T-helper 1 cell treated with Interleukin-12 subunit alpha and Interleukin-12 subunit beta and Interleukin-4 antibody, amounts not matched to agents 30 ng/mL and 1 ng/mL, for 36 hours (primary cell): Measurements from ENCODE around the gene CTSH. TPM values are rescaled to one million over a fixed set of nuclear protein-coding genes. Genes with fewer than 3 reads are reported as not detected.

Experiments
- intact Hi-C: fragments of 100-400 bp; cut with micrococcal nuclease; formaldehyde crosslinking; loops from one replicate; pipeline ENCODE4 v1.15.1; 2024
- total RNA-seq: library from RNA; stranded (reverse); gene quantifications from 2 replicates; pipeline ENCODE4 v1.2.3, GENCODE V29; 2022

CTSH gene, protein sequence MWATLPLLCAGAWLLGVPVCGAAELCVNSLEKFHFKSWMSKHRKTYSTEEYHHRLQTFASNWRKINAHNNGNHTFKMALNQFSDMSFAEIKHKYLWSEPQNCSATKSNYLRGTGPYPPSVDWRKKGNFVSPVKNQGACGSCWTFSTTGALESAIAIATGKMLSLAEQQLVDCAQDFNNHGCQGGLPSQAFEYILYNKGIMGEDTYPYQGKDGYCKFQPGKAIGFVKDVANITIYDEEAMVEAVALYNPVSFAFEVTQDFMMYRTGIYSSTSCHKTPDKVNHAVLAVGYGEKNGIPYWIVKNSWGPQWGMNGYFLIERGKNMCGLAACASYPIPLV
- 85.0 and 85.8 TPM in 2 replicates for total RNA-seq

GRCh38 chr15:78944669-78945407 lies at the start of gene CTSH:
CTSH (minus strand) TSS chr15:78945046; CDS start chr15:78944981, 65 bp downstream.
- intact Hi-C loops: loop anchor here (2.0 kb wide), 1 partner anchor 32 kb away; no protein-coding TSS in a partner anchor

- intact Hi-C loops: no loop called here
Measured at GRCh38 chr15:78993931-78994530, 49.2 kb upstream of the CTSH start.

- intact Hi-C loops: no loop called here
Measured at GRCh38 chr15:78993257-78993930, 48.5 kb upstream of the CTSH start.

- intact Hi-C loops: no loop called here
Measured at GRCh38 chr15:78992416-78993256, 47.8 kb upstream of the CTSH start.

DNA sequence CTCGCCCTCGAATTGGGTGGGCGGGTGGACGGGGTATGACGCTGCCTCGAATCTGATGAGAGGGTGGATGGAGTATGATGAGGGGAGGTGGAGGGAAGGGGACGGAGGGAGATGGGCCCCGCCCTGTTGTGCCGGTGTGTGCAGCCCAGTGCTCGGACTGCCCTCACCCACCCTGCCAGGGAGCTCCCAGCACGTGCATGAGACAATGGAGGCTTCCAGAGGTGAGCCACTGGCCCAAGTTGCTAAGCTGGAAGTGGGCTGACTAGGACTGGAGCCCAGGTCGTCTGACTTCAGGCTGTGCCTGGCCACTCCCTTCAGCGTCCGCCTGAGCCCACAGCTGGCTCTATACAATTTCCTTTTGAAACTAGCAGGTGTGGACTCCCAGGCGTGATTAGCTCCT lies 47.0 kb upstream of the CTSH start:
- intact Hi-C loops: no loop called here

GRCh38 chr15:78991476-78991875 lies 46.6 kb upstream of the CTSH start:
- intact Hi-C loops: no loop called here

DNA sequence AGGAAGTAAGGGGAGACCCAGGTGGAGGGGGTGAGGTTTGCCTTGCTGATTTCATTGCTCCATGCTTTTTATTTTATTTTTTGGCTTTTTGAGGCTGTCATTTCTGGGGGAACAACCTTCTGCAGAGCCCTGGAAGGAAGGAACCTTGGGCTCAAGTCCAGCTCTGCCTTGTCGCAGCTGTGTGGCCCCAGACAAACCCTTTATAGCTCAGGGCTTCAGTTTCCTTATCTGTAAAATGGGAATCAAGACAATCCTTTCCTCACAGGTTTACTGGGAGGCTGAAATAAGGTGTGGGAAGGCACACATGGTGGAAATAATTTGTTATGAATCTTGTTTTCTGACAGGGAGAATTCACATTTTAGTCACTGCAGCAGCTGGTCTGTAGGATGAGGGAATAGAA lies 45.4 kb upstream of the CTSH start:
- intact Hi-C loops: no loop called here

- intact Hi-C loops: no loop called here
Measured at GRCh38 chr15:78989701-78990240, 44.9 kb upstream of the CTSH start.

GRCh38 chr15:78988361-78988911 lies 43.6 kb upstream of the CTSH start:
- intact Hi-C loops: no loop called here

DNA sequence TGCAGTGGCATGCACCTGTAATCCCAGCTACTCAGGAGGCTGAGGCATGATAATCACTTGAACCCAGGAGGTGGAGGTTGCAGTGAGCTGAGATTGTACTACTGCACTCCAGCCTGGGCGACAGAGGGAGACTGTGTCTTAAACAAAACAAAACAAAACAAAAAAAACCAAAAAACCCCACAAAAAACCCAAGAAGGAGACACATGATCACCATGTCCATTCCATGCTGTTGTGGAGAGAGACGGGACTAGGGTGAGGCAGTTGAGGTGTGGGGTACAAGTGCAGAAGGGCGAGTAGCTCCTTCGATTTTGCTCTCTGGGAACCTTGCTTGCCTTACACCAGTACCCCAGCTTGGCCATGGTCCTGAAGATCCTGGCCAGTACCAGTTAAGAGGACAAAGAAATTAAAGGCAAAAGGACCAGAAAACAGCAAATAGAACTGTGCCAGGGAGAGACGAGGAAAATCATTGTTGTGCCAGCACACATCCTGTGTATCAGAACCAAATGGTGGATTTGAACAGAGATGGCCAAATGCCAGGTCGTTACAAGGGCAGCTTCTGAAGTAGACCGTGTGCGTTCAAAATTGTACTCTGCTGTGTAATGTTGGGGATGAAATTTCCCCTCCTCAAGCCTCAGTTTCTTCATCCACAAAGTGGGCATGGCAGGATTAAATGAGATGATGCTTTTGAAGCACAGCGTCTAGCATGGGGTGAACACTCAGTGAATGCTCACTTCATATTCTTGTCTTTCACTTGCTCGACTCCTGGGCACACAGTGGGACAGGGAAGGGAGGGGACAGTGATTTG lies 42.9 kb upstream of the CTSH start:
- intact Hi-C loops: no loop called here

DNA sequence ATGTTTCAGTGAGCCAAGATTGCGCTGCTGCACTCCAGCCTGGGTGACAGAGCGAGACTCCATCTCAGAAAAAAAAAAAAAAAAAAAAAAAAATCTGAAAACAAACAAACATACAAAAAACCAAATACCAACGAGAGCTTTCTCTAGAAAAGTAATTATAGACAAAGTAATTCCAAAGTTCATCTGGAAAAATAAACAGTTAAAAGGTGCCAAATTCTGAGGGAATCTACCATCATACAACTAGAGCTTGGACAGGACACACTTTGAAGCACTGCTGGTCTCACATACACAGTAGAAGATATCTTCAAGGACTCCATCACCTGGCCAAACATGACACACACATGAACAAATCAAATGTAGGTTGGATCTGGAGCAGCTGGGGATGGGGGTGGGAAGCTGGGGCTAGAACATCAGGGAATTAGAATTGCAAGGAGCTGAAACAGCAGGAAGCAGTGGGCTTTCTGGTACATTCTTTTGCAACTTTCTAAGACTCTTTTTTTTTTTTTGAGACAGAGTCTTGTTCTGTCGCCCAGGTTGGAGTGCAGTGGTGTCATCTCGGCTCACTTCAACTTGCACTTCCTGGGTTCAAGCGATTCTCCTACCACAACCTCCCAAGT lies 41.1 kb upstream of the CTSH start:
- intact Hi-C loops: no loop called here

GRCh38 chr15:78984041-78984440 lies 39.2 kb upstream of the CTSH start:
- intact Hi-C loops: no loop called here

GRCh38 chr15:78983146-78983918 lies 38.5 kb upstream of the CTSH start:
- intact Hi-C loops: no loop called here

GRCh38 chr15:78982736-78983135 lies 37.9 kb upstream of the CTSH start:
- intact Hi-C loops: no loop called here

- intact Hi-C loops: no loop called here
Measured at GRCh38 chr15:78981532-78982313, 36.9 kb upstream of the CTSH start.

- intact Hi-C loops: loop anchor here (1.0 kb wide), 1 partner anchor 70 kb away; no protein-coding TSS in a partner anchor
Measured at GRCh38 chr15:78979456-78980320, 34.8 kb upstream of the CTSH start.
